Limb (tissue), 2 donors: Measurements from ENCODE around the gene F13A1.

Experiments used
- DNase-seq, 2 donors: peaks; one replicate each; pipeline ENCODE4 v3.0.0-alpha.2; 2016; ENCODE audit errors: extremely low spot score in 2 of 2

The F13A1 gene

DNA sequence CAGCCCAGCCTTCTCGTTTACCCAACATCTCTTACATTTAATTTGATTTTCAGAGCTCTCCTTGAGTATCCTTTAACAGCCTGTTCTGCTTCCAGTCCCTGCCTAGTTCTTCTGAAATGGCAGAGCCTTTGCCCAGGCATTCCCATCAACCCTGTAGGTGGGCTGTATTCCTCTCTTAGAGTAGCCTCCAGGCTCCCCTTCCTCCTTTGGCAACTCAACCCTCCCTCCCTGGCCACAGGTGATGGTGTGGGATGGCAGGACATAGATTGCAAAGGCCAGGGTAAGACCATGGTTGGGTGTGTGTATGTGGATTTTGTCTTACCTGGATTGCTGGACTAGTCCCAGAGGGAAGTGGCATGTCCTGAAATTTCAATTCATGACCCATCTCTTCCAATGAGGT, 125.4 kb downstream of the F13A1 start:
- no peak for DNase-seq

DNA sequence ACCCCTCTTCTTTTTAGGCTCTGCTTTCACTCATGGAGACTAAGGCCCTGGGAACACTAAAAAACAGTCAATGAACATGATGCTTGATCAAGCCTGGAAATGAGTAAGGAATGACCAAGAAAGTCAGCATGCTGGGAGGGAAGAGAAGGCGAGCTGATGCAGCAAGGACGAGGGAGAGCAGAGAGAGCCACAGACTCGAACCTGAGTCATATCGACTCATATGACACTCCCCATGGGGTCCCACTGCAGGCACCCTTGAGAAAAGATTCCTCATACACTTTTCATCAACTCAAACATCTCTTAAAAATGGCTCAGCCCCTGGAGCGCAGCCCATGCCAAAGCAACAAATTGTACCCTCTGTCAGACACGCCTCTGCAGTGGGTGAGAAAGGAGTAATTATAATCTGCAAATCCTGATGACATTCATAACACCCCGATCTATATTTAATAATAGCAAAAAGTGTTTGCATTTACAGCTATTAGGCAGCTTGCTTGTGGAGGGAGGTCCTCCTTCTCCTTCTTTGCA, 127.2 kb downstream of the F13A1 start:
- no peak for DNase-seq

DNA sequence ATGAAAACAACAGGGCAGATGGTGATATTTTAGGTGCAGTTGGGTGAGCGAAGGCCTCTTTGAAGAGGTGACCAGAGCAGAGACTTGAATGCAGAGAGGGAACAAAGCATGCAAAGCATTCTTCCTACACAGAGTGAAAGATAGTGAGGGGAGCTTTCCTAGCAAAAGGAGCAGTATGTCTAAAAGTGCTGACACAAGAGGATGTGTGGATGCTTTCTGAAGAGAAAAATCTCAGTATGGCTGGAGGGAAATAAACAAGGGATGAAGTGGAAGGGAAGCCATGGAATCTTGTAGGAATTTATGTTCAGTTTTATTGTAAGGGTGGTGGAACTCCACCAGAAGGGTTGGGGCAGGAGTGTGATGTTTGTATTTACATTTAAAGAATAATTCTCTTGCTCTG, 128.6 kb downstream of the F13A1 start:
- DNase-seq, result no peak

DNA sequence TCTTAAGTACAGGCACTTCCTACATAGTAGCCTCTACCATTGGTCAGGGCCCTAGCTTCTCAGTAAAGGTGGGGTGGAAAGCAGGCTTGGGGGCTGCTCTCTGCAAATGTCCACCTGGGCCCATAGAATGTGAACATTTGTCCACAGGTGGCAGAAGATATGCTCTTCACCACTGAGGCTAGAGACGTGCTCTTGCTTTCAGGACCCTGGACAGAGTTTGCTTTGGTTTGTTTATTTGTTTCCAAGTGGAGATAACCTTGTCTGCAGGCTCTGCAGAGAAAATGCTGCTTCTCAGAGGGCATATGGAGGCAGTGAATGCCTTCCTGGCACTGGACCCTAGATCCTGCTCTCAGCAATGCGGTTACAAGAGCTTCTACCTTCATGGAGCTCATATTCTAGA, 129.0 kb downstream of the F13A1 start:
- DNase-seq, result no peak

DNA sequence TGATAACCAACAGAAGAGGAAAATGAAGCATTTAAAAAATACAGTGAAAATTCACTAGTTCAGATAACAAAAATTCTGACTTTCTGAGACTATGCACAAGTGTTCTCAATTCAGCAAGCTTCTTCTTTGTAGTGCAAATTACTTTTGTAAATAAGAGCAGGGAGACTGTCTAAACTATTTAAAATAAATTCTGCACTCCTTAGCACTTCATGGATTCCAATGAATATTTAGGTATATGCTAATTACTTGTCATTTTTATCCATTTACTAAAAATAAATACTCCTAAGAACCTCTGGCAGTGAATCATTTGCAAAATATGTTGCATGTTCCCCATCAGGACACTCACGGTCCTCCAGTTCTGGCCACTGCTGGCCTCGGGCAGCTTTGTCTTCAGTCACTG, 139.8 kb downstream of the F13A1 start:
- no peak for DNase-seq

DNA sequence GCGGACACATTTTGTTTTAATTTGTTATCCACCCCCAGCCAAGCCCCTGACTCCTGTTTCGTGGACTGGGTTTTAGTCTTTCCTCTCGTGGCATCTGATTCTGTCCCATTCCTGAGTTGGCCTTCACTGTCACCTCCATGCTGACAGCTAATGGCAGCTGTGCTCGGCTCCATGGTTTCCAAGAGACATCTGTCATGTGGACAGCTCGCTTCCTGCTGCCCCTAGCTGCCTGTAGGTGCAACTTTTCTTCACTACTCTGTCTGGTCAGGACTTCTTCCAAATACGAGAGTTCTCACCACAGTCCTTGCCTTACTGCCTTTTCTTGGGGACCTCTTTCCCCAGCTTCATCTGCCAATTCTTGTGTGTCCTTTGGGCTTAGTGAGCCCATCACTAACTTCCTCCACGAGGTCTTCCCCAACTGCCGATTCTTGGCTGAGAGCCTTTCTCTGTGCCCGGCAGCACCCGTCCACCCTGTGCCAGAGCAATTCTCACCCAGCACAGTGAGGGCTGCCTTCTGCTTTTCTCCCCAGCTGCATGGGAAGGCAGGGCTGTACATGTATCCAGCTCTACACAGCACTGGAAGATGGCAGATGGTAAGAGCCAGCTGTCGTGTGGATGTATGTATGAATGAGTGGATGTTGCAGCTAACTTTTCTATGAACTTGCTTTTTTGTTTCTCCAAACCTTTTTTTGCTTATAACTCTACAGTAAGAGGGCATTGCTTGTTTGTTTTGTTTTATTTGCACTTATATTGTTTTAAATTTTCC, 140.4 kb downstream of the F13A1 start:
- no peak for DNase-seq

DNA sequence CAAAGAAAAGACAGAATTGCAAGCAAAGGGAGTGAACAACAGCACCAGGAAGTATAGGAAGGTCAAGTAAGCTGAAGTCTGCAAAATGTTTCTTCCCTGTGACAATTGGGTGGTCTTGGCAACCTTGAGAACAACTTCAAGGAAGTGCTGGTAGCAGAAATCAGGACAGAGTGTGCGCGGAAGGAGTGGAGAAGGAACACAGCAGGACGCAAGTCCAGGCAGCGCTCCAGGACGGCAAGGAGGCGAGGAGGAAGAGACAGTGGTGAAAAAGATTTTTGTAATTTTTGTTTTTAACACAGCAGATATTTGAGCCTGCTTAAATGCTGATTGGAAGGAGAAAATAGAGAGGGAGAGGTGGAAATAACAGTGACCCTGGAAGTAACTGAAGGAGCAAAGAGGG, 141.7 kb downstream of the F13A1 start:
- DNase-seq, result no peak

DNA sequence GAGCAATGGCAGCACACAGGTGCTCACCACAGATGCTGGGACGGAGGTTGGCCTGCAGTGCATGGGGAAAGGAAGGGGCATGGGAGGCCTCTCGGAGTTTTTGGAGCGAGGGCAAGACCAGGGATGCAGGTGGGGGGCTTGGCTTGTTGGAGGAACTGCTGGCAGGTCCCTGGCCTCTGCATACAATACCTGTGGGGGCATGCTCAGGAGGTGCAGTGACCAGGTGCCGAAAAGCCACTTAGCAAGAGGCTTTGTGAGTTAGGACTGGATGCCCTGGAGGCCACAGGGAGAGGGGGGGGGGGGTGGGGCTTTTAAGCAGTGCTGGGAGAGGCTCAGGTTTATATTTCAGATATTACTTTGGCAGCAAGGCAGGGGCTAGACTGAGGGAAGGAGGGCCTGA, 142.7 kb downstream of the F13A1 start:
- DNase-seq, result no peak

DNA sequence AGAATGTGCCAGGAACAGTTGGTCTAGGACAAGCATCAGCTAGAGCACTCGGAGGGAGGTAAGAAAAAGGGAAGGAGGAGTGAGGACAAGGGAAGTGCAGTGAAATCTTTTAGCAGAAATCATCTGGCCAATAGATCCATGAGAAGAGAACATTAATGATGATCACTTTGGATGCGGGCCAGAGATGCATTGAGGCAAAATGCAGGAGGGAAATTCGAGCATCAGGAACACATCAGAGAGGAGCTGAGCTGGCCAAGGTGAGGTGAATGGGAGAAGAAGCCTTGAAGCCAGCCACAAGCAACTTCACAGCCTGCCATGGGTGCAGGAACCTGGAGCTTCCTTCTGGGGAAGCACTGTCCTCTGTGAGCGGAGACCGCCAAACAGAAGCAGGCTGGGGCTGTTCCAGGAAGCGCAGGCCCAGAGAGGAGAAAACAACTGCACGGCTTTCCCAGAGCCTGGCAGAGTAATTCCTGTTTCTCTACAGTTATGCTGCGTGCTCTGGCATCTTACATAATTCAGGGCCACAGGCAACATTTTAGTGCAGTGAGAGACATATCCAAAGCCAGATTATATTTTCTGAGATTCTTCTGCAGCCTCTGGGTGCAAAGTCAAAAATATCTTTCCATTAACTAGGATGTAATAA, 143.8 kb downstream of the F13A1 start:
- DNase-seq, result no peak

DNA sequence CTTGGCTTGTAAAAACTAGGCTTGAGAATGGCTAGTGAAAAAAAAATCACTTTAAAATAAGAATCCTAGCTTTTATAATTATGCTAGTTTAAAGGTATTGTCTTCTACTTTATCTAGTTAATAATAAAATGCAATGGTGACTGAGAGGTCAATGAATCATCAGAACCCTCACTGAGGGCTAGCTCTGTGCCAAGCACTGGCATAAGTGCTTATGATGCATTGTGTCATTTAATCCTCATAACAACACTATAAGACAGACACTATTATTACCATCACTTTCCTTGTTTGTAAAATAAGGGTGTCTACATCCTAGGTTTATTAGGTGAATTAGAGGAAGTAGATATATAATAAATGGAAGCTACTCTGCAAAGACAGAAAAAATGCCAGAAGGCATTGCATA, 144.3 kb downstream of the F13A1 start:
- DNase-seq, result no peak

DNA sequence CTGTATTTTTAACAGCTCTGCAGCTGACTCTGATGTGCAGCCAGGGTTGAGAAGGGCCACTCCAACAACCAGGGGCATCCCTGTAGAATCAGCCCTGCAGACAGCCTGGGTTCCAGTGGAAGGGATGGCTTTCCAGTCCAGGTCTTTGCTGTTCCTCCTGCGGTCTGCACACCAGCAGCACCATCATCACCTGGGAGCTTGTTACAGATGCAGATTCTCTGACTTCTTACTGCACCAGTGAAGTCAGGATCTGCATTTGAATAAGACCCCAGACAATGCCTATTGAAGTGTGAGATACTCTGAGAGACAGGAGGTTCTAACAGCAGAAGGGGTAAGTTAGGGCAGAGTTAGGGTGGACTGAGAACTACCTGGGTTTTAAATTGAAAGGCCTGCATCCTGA, 151.3 kb downstream of the F13A1 start:
- DNase-seq, result no peak

DNA sequence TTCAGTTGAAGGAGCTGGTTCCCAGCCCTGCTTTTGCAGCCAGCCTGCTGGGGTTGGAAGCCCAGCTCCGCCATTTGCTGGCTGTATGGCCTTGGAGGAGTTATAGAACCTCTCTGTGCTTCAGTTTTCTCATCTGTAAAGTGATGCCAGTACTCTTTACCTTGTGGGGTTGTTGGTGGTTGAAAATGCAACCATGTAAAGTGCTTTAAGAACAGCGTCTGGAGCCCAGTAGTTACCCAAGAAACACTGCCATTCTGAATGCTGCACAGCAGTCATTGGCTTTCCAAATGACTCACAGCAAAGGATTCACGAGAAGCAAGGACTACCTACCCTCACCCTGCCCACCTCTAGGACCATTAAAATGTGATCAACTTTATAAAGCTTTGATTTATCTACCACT, 154.4 kb downstream of the F13A1 start:
- no peak for DNase-seq

DNA sequence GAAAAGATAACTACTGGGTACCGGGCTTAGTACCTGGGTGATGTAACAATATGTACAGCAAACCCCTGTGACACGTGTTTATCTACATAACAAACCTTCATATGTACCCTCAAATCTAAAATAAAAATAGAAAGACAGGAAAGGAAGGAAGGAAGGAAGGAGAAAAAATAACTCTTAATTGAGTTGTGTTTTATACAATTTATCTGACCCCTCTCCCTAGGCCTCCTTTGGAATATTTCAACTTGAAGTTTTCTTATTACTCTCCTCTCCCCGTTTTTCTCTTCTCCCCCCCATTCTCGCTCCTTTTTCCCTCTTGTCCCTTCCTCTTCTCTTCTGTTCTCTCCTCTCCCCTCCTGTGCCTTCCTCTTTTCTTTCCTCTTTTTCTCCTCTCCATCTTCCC, 156.1 kb downstream of the F13A1 start:
- DNase-seq, result no peak

DNA sequence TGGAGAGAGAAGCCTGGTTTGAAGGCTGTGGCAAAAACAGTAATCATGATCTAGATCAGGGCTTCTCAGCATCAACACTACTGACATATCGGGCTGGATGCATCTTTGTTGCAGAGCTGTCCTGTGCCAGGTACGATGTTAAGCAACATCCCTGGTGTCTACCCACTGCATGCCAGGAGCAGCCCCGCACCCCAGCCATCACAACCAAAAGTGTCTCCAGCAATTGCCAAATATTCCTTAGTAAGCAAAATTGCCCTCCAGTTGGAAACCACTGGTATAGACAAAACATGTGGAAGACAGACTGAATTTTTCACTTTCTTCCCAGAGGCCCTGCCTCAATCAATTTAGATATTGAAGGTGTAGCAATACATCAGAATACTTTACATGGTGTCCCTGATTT, 166.1 kb downstream of the F13A1 start:
- DNase-seq, result no peak

DNA sequence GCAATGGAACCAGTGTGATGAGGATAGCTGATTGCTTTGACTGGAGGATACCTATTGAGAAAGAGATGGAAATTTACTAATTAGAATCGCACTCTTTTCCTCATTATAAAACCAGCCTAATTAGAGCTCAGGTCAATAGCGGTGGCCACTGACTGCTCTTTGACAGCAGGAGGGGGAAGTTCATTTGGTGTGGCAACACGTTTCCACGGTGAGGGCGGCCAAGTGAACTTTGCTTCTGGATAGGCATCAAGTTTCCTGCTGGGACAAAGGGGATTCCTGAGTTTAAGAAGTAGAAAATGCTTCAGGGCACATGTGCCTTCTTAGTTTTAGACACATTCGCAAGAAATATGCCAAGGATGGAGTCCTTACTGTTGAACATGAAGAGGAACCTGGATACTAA, 168.4 kb downstream of the F13A1 start:
- DNase-seq, result no peak

DNA sequence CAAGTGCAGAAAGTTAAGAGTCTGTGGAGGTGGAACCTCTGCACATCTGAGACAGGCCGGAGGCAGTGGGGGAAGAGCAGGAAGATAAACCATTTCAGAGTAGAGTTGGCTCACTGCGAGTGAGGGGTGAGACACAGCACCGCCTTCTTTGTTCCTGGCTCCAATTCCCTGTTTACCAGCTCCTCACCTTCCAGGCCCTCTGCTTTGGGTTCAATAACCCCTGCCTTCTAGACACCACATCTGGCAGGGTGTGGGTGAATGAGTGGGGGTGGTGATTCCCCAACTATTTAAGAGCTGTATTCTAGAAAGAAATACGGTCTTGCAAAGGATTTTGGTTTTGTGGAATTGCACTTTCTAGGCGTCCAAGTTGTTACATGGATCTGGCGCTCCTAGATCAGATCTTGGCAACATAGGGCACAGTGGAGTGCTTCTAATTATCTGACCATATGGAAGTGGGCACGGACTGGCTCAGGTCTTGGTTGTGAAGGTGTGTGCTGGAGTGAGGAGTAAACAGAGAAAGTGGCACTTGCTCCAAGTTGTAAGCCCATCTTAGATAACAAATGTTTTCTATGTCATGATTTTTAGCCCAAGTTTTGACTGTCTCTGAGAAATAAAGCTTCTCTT, 172.2 kb downstream of the F13A1 start:
- no peak for DNase-seq

DNA sequence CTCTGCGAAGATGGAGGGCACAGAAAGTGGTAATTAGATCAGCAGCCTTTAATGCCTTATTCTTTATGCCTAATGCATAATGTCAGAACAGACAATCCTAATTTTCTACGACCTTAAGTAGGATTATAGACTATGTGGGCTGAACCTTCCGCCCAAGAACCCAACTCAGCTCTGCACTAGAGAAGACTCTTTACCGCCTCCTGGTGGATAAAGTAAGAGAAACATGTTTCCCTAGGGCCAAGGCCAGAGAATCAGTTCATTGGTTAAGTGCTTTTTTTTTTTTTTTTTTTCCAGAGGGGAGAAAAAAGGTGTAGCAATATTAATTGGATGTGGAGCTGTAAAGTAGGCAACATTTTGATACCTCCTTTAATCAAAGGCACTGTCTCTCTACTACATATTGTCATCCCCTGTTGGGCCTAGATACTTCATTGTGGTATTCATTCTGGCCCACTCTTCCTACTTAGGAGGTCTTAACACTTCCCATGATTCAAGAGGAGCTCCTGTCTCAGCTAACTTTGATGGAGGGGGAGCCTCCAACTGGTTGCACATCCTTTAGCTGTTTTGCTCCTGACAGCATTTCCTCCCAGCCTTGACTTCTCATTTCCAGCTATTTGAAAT, 188.9 kb downstream of the F13A1 start:
- no peak for DNase-seq

DNA sequence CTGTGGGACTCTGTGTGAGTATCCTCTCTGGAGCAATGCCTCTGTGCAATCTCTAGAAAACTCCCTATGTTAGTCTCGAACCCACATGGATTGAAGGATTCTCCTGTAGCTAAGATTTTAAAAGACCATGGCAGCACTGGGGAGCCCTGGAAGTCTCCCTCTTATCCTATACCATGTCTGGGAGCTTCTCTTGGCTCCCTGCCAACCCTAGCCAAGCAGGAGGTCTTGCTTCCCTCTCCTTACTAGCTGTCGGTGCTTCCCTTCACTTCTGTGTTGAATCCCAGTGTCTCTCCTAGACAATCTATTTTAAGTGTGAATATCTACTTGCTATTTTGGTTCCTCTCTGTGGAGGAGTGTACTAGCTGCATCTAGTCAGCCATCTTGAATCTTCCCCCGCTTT, 195.0 kb downstream of the F13A1 start:
- no peak for DNase-seq

DNA sequence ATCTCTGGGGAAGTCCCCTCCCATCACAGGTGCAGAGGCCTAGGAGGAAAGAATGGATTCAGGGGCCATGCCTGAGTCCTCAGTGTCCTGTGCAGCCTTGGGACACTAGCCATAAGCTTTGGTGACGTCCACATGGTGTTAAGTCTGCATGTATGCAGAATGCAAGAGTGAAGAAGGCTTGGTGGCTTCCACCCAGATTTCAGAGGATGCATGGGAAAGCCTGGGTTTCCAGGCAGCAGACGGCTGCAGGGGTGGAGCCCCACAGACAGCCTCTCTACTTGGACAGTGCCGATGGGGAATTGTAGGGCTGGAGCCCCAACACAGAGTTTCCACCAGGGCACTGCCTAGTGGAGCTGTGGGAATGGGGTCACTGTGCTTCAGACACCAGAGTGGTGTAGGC, 196.7 kb downstream of the F13A1 start:
- no peak for DNase-seq

DNA sequence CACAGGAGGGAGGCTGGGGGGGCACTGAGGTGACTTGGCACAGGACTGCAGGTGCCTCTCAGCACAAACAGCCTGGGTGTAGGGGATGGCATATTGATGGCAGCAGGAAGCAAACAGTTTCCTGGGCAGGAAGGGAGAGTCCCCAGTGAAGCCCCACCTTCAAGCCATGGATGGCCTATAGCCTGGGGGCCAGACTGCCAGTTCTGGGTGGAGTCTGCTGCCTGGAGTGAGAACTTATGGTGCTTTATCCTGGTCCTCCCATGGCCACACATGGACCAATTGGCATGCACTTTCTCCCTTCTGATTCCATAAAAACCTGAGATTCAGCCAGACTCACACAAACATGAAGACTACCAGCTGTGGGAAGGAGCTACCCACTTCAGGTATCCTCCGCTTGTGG, 198.5 kb downstream of the F13A1 start:
- DNase-seq, result no peak

DNA sequence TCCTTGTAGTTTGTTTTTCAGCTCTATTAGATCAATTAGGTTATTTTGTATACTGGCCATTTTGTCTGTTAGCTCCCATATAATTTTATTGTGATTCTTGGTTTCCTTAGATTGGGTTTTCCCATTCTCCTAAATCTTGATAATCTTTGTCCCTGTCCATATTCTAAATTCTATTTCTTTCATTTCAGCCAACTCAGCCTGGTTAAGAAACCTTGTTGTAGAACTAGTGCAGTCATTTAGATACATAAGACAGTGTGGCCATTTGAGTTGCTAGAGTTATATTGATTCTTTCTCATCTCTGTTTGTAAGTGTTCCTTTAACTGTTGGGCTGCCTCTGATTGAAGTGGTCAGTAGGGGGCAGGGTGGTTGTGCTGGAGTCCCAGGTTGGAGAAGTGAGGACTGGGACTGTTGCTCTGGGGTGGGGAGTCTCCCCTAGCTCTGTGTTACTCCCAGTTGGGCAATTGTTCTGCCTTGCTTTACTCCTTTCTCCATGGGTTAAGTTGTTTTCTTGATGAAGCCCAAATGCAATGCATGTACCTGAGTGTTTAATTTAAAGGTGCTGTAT, 214.9 kb downstream of the F13A1 start:
- no peak for DNase-seq
